ENCODE data around the gene TCERG1L. TPM values are rescaled to one million over a fixed set of nuclear protein-coding genes. Genes with fewer than 3 reads are reported as not detected.

Gene TCERG1L
- total RNA-seq, 2 donors from 2014 or later: 0.05 TPM; not detected in 1

- Mint-ChIP-seq H3K27me3 (no peaks in the 10 kb centered on the region), H3K4me3 (no peak overlapping the region), H3K9me3 (no peaks in the 10 kb centered on the region), H3K4me1 (no peaks in the 10 kb centered on the region), H3K36me3 (ENCODE audit: low read depth) (no peaks in the 10 kb centered on the region), H3K27ac (no peak overlapping the region)
- ATAC-seq (replicated peaks): no peak
Observed at GRCh38 chr10:131127610-131128009, 183.9 kb downstream of the TCERG1L start.

- no peak for ATAC-seq (replicated peaks)
- Mint-ChIP-seq H3K36me3 (ENCODE audit: low read depth) (no peaks in the 10 kb centered on the region), H3K27ac (no peak overlapping the region), H3K4me1 (no peaks in the 10 kb centered on the region), H3K27me3 (no peaks in the 10 kb centered on the region), H3K4me3 (no peak overlapping the region), H3K9me3 (no peaks in the 10 kb centered on the region)
Observed at GRCh38 chr10:131127138-131127589, 184.4 kb downstream of the TCERG1L start.

GRCh38 chr10:131126321-131127137 is 185.0 kb downstream of the TCERG1L start:
- Mint-ChIP-seq H3K36me3 (ENCODE audit: low read depth) (no peaks in the 10 kb centered on the region), H3K9me3 (no peaks in the 10 kb centered on the region), H3K27ac (no peak overlapping the region), H3K4me1 (no peaks in the 10 kb centered on the region), H3K4me3 (no peak overlapping the region), H3K27me3 (no peaks in the 10 kb centered on the region)
- no peak for ATAC-seq (replicated peaks)

GRCh38 chr10:131125511-131126225 is 185.9 kb downstream of the TCERG1L start:
- Mint-ChIP-seq H3K27ac (no peak overlapping the region), H3K27me3 (no peaks in the 10 kb centered on the region), H3K4me1 (no peaks in the 10 kb centered on the region), H3K36me3 (ENCODE audit: low read depth) (no peaks in the 10 kb centered on the region), H3K4me3 (no peak overlapping the region), H3K9me3 (no peaks in the 10 kb centered on the region)
- no peak for ATAC-seq (replicated peaks)

GRCh38 chr10:131124945-131125344 is 186.6 kb downstream of the TCERG1L start:
- no peak overlapping the region for H3K27ac Mint-ChIP-seq
- no peaks in the 10 kb centered on the region for H3K36me3 Mint-ChIP-seq (ENCODE audit: low read depth)
- no peaks in the 10 kb centered on the region for H3K4me1 Mint-ChIP-seq
- H3K4me3 Mint-ChIP-seq: no peak overlapping the region
- H3K9me3 Mint-ChIP-seq: no peaks in the 10 kb centered on the region
- no peak for ATAC-seq (replicated peaks)
- H3K27me3 Mint-ChIP-seq: no peaks in the 10 kb centered on the region

- ATAC-seq (replicated peaks): no peak
- no peaks in the 10 kb centered on the region for H3K9me3 Mint-ChIP-seq
- H3K4me1 Mint-ChIP-seq: no peaks in the 10 kb centered on the region
- no peak overlapping the region for H3K27ac Mint-ChIP-seq
- no peak overlapping the region for H3K4me3 Mint-ChIP-seq
- no peaks in the 10 kb centered on the region for H3K27me3 Mint-ChIP-seq
- no peaks in the 10 kb centered on the region for H3K36me3 Mint-ChIP-seq (ENCODE audit: low read depth)
Observed at GRCh38 chr10:131123496-131123895, 188.0 kb downstream of the TCERG1L start.

GRCh38 chr10:131121511-131122035 is 189.9 kb downstream of the TCERG1L start:
- Mint-ChIP-seq H3K9me3 (no peaks in the 10 kb centered on the region), H3K4me3 (no peak overlapping the region), H3K4me1 (no peaks in the 10 kb centered on the region), H3K27ac (no peak overlapping the region), H3K27me3 (no peaks in the 10 kb centered on the region), H3K36me3 (ENCODE audit: low read depth) (no peaks in the 10 kb centered on the region)
- ATAC-seq (replicated peaks): no peak

GRCh38 chr10:131119626-131120355 is 191.7 kb downstream of the TCERG1L start:
- Mint-ChIP-seq H3K4me1 (no peaks in the 10 kb centered on the region), H3K4me3 (no peak overlapping the region), H3K27ac (no peak overlapping the region), H3K36me3 (ENCODE audit: low read depth) (no peaks in the 10 kb centered on the region), H3K27me3 (no peaks in the 10 kb centered on the region), H3K9me3 (no peaks in the 10 kb centered on the region)
- no peak for ATAC-seq (replicated peaks)

GRCh38 chr10:131117416-131118212 is 193.9 kb downstream of the TCERG1L start:
- H3K4me1 Mint-ChIP-seq: no peaks in the 10 kb centered on the region
- H3K27ac Mint-ChIP-seq: no peak overlapping the region
- H3K27me3 Mint-ChIP-seq: no peaks in the 10 kb centered on the region
- no peak overlapping the region for H3K4me3 Mint-ChIP-seq
- H3K9me3 Mint-ChIP-seq: no peaks in the 10 kb centered on the region
- ATAC-seq (replicated peaks): peak; percentile 18
- no peaks in the 10 kb centered on the region for H3K36me3 Mint-ChIP-seq (ENCODE audit: low read depth)

- no peak for ATAC-seq (replicated peaks)
- Mint-ChIP-seq H3K27me3 (no peaks in the 10 kb centered on the region), H3K36me3 (ENCODE audit: low read depth) (no peaks in the 10 kb centered on the region), H3K4me3 (no peak overlapping the region), H3K27ac (no peak overlapping the region), H3K9me3 (no peaks in the 10 kb centered on the region), H3K4me1 (no peaks in the 10 kb centered on the region)
Observed at GRCh38 chr10:131116991-131117375, 194.5 kb downstream of the TCERG1L start.

- Mint-ChIP-seq H3K36me3 (ENCODE audit: low read depth) (no peaks in the 10 kb centered on the region), H3K4me3 (no peak overlapping the region), H3K4me1 (no peaks in the 10 kb centered on the region), H3K9me3 (no peaks in the 10 kb centered on the region), H3K27me3 (no peaks in the 10 kb centered on the region), H3K27ac (no peak overlapping the region)
- no peak for ATAC-seq (replicated peaks)
Observed at GRCh38 chr10:131116216-131116990, 195.1 kb downstream of the TCERG1L start.

GRCh38 chr10:131115801-131116200 is 195.7 kb downstream of the TCERG1L start:
- ATAC-seq (replicated peaks): no peak
- Mint-ChIP-seq H3K4me1 (no peaks in the 10 kb centered on the region), H3K9me3 (no peaks in the 10 kb centered on the region), H3K27ac (no peak overlapping the region), H3K36me3 (ENCODE audit: low read depth) (no peaks in the 10 kb centered on the region), H3K27me3 (no peaks in the 10 kb centered on the region), H3K4me3 (no peak overlapping the region)

GRCh38 chr10:131115321-131115720 is 196.2 kb downstream of the TCERG1L start:
- H3K9me3 Mint-ChIP-seq: no peaks in the 10 kb centered on the region
- no peaks in the 10 kb centered on the region for H3K27me3 Mint-ChIP-seq
- no peak overlapping the region for H3K27ac Mint-ChIP-seq
- H3K4me3 Mint-ChIP-seq: no peak overlapping the region
- ATAC-seq (replicated peaks): no peak
- H3K4me1 Mint-ChIP-seq: no peaks in the 10 kb centered on the region
- no peaks in the 10 kb centered on the region for H3K36me3 Mint-ChIP-seq (ENCODE audit: low read depth)

Measured in activated T-helper 17 cell treated with anti-CD3 and anti-CD28 coated beads, Interleukin-2, amount 50 U/mL, for 72 hours (primary cell).